Memory B cell (primary cell): ENCODE results near the gene RTL1.

Source experiments
- ATAC-seq: fragments of 150-1000 bp; cut with Tn5 transposase; 2 replicates; pipeline ENCODE4 v1.10.0; 2021; ENCODE audit warnings: low read depth, mild to moderate bottlenecking, moderate library complexity
- DNase-seq, 2 donors: peaks; one replicate each; pipeline ENCODE4 v3.0.0; 2022; ENCODE audit warnings: low spot score in 2 of 2
- H3K27ac Mint-ChIP-seq: one replicate; pipeline ENCODE4 v1.8.0; 2022; ENCODE audit warnings: mild to moderate bottlenecking, moderate library complexity, mixed read lengths
- H3K27me3 Mint-ChIP-seq: one replicate; pipeline ENCODE4 v1.8.0; 2022; ENCODE audit warnings: mixed read lengths
- H3K36me3 Mint-ChIP-seq: one replicate; pipeline ENCODE4 v1.8.0; 2022; ENCODE audit warnings: mild to moderate bottlenecking, mixed read lengths
- H3K4me1 Mint-ChIP-seq: one replicate; pipeline ENCODE4 v1.8.0; 2022; ENCODE audit warnings: mixed read lengths
- H3K4me3 Mint-ChIP-seq: one replicate; pipeline ENCODE4 v1.8.0; 2022; ENCODE audit warnings: mild to moderate bottlenecking, moderate library complexity, mixed read lengths
- H3K9me3 Mint-ChIP-seq: one replicate; pipeline ENCODE4 v1.8.0; 2022; ENCODE audit warnings: mixed read lengths

Gene RTL1

GRCh38 chr14:100891501-100892445 is 11.7 kb downstream of the RTL1 start:
- DNase-seq: no peak
- no peak for ATAC-seq
- Mint-ChIP-seq H3K27me3 (peaks cover 9% of the 10 kb centered on the region), H3K4me1 (no peaks in the 10 kb centered on the region), H3K4me3 (no peak overlapping the region), H3K27ac (no peak overlapping the region), H3K9me3 (no peaks in the 10 kb centered on the region), H3K36me3 (no peaks in the 10 kb centered on the region)

DNA sequence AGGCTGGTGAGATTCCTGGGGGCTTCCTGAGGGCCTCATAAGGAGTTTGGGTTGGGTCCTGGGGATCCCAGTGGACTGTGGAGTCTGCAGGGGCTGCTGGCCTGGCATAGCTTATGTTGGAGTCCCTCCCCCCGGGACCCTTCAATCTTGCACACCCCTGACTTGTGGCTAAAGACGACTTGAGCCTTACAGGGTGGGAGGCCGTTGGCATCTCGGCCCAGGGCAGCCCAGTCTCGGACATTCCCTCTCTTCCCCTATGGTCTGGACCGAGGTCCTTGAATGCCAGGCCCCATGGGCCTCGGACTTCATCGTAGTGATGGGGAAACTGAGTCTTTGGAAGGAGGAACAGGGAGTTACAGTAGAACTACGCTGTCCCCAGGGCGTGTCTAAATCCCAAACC is 12.5 kb downstream of the RTL1 start:
- ATAC-seq (no peak), DNase-seq (no peak)
- no peaks in the 10 kb centered on the region for H3K9me3 Mint-ChIP-seq
- H3K4me3 Mint-ChIP-seq: no peak overlapping the region
- no peaks in the 10 kb centered on the region for H3K4me1 Mint-ChIP-seq
- no peaks in the 10 kb centered on the region for H3K36me3 Mint-ChIP-seq
- no peak overlapping the region for H3K27ac Mint-ChIP-seq
- peaks cover 9% of the 10 kb centered on the region for H3K27me3 Mint-ChIP-seq

DNA sequence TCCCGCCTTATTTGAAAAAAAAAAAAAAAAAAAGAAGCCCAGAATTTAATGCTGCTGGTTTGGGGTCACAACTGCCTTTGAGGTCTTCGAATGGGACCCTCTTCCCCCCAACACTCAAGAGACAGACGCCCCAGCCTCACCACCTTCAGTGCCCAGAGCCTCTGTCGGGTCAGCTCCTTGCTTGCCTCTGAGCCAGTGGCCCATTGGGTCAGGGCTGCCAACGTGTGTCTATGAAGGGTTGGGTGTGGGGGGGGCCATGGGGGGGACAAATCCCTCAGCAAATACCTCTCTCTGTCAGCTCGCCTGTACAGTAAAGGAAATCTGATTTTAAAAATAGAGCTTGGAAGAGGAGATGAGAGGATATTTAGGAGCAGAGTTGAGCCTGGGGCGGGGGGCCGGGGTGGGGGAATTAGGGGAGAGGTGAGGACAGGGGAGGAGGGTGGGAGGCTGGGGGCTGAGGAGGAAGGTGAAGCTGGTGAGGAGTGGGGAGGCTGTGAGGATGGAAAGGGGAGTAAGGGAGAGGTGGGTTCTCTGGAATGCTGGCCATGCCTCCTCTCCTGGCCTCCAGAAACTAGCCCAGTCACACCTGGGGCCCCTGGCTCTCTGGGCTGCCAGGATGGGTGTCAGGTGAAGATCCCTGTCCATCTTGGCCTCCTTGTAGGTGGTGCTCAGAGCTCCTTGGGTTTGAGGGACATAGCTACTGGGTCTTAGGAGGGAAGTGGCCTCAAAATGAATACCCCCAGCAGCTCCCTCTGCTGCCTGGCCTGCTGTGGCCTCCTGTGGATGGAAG is 13.3 kb downstream of the RTL1 start:
- Mint-ChIP-seq H3K4me1 (no peaks in the 10 kb centered on the region), H3K4me3 (no peak overlapping the region), H3K9me3 (peaks cover 2% of the 10 kb centered on the region), H3K27ac (no peak overlapping the region), H3K36me3 (no peaks in the 10 kb centered on the region), H3K27me3 (peaks cover 10% of the 10 kb centered on the region)
- DNase-seq: no peak
- ATAC-seq: no peak

DNA sequence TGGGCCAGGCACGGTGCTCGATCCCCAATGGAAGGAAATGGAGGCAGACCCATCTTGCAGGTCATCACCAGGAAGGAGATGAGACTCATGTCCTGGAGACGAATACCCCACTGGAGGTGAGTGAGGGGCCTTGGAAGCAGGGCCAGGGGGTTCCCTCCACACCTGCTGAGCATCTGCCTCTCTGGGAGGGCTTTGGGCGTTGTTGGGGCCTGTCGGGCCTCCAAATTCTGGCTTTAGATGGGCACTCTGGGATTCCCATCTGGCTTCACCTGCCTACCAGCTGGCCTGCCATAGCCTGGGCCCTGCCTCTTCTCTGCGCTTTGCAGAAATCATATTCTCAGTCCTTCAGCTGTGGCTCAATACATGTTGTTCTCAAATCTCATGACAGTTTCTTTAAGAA is 13.9 kb downstream of the RTL1 start:
- H3K4me1 Mint-ChIP-seq: no peaks in the 10 kb centered on the region
- no peak overlapping the region for H3K27ac Mint-ChIP-seq
- peaks cover 5% of the 10 kb centered on the region for H3K27me3 Mint-ChIP-seq
- H3K4me3 Mint-ChIP-seq: no peak overlapping the region
- DNase-seq (no peak), ATAC-seq (no peak)
- H3K9me3 Mint-ChIP-seq: peaks cover 3% of the 10 kb centered on the region
- H3K36me3 Mint-ChIP-seq: no peaks in the 10 kb centered on the region

DNA sequence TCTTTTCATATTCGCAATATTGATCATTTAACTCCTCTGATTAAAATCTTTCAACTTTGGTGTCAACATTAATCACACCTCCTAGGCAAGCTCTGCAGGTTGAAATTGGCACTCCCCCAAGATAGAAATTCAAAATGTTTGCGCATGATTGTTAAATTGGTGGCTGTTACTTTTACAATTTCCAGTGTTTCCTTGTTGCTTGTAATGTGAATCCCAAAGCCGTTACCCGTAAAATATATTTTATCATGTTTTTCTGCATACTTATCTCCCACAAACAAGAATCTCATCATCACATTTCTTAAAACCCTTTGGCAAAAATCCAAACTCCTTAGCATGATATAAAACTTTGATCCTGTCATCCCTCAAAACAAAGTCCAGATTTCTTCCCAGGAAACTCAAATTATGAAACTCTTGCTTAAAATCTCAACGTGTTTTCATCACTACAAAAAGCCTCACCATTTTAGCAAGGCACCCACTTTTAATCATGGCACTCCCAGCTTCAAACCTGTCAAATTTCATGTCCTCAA is 14.7 kb downstream of the RTL1 start:
- no peak overlapping the region for H3K27ac Mint-ChIP-seq

GRCh38 chr14:100887728-100888335 is 15.7 kb downstream of the RTL1 start:
- ATAC-seq (no peak), DNase-seq (no peak)
- Mint-ChIP-seq H3K4me3 (no peak overlapping the region), H3K27ac (no peak overlapping the region), H3K36me3 (peaks cover 2% of the 10 kb centered on the region), H3K27me3 (peaks cover 5% of the 10 kb centered on the region), H3K4me1 (no peaks in the 10 kb centered on the region), H3K9me3 (peaks cover 10% of the 10 kb centered on the region)

More for the DNA sequence above, 14.7 kb downstream of the RTL1 start:
- Mint-ChIP-seq H3K4me3 (no peak overlapping the region), H3K4me1 (no peaks in the 10 kb centered on the region), H3K9me3 (peaks cover 8% of the 10 kb centered on the region), H3K27me3 (peaks cover 5% of the 10 kb centered on the region), H3K36me3 (peaks cover 2% of the 10 kb centered on the region)
- no peak for DNase-seq
- no peak for ATAC-seq

DNA sequence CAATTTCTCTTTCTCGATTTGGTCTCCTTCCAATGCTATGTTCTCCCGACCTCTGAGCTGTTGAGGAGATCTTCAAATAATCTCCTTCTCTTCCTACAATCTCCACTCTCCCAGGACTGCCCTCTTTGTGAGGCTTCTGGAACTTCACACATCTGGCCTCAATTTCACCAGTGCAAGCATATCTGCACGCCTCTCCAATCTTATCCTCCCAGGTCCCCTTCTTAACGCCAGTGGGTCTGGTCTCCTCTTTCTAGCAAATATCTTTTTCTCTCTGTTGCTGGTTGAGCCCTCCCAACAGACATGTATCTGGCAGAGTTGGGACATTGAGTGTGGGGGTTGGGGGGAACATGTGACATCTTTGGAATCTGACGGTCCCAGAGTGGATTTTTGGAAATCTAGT is 17.9 kb downstream of the RTL1 start:
- Mint-ChIP-seq H3K27me3 (peaks cover 3% of the 10 kb centered on the region), H3K9me3 (peaks cover 12% of the 10 kb centered on the region), H3K4me1 (no peaks in the 10 kb centered on the region)

GRCh38 chr14:100885196-100885595 is 18.3 kb downstream of the RTL1 start:
- peaks cover 14% of the 10 kb centered on the region for H3K9me3 Mint-ChIP-seq
- no peak overlapping the region for H3K4me3 Mint-ChIP-seq
- H3K4me1 Mint-ChIP-seq: no peaks in the 10 kb centered on the region
- peaks cover 3% of the 10 kb centered on the region for H3K36me3 Mint-ChIP-seq
- ATAC-seq: no peak
- peaks cover 3% of the 10 kb centered on the region for H3K27me3 Mint-ChIP-seq
- no peak overlapping the region for H3K27ac Mint-ChIP-seq
- no peak for DNase-seq

More for the DNA sequence above, 17.9 kb downstream of the RTL1 start:
- DNase-seq (no peak), ATAC-seq (no peak)
- H3K27ac Mint-ChIP-seq: no peak overlapping the region
- peaks cover 2% of the 10 kb centered on the region for H3K36me3 Mint-ChIP-seq
- no peak overlapping the region for H3K4me3 Mint-ChIP-seq

GRCh38 chr14:100884456-100884855 is 19.1 kb downstream of the RTL1 start:
- H3K9me3 Mint-ChIP-seq: peaks cover 14% of the 10 kb centered on the region
- ATAC-seq (no peak), DNase-seq (no peak)
- peaks cover 3% of the 10 kb centered on the region for H3K36me3 Mint-ChIP-seq
- no peaks in the 10 kb centered on the region for H3K4me1 Mint-ChIP-seq
- no peak overlapping the region for H3K4me3 Mint-ChIP-seq
- H3K27me3 Mint-ChIP-seq: peaks cover 3% of the 10 kb centered on the region
- no peak overlapping the region for H3K27ac Mint-ChIP-seq

DNA sequence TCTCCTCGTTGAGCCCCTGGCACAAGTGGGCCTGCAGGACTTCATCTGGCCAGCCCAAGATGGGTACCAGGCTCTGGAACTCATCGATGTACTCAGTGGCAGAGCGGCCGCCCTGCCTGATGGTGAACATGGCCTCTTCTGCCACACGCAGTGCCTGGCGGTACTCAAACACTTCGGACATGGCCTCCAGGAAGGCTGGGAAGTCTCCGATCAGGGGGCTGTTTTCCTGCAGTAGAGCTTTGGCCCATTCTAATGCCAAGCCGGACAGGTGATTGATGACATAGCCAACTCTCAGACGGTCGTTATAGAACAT is 19.8 kb downstream of the RTL1 start:
- ATAC-seq: no peak
- peaks cover 3% of the 10 kb centered on the region for H3K27me3 Mint-ChIP-seq
- DNase-seq: no peak
- peaks cover 3% of the 10 kb centered on the region for H3K36me3 Mint-ChIP-seq
- peaks cover 14% of the 10 kb centered on the region for H3K9me3 Mint-ChIP-seq
- no peak overlapping the region for H3K4me3 Mint-ChIP-seq
- no peaks in the 10 kb centered on the region for H3K4me1 Mint-ChIP-seq
- H3K27ac Mint-ChIP-seq: no peak overlapping the region

DNA sequence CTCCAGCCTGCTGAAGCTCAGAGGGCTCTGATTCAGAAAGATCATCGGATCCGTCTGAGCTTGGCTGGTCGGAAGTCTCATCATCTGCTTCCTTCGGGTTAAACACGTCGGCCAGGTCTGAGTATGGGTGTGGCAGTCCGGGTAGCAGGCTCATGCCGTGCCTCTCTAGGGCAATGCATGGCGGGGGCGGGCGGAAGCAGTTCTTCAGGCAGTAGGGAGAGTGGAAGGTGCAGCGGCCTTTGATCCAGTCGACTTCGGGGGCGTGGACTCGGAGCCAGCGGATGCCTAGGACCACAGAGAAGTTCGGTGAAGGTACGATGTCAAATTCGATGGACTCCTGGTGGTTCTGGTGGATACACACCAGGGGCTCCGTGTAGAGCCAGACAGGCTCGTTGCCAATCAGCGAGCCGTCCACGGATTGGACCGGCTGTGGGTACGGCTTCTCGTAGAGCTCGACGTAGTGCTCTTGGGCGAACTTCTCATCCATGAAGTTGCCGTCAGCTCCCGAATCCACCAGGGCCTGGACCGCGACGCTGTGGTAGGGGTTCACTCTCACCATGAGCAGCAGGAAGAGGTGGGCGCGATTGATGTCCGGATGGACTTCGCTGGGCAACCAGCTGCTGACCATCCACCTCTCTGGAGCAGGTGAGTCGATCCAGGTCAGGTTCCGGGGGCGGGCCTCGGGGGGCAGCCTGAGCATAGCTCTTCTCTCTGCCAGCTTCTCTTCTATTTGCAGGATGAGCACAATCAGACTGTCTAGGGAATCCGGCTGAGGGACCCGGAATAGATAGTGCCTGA is 20.3 kb downstream of the RTL1 start:
- Mint-ChIP-seq H3K27me3 (peaks cover 3% of the 10 kb centered on the region), H3K4me1 (no peaks in the 10 kb centered on the region), H3K27ac (no peak overlapping the region), H3K9me3 (peaks cover 14% of the 10 kb centered on the region), H3K4me3 (no peak overlapping the region), H3K36me3 (peaks cover 3% of the 10 kb centered on the region)
- ATAC-seq: no peak
- DNase-seq: no peak

GRCh38 chr14:100882026-100882967 is 21.2 kb downstream of the RTL1 start:
- peaks cover 3% of the 10 kb centered on the region for H3K36me3 Mint-ChIP-seq
- no peak overlapping the region for H3K4me3 Mint-ChIP-seq
- DNase-seq: no peak
- H3K4me1 Mint-ChIP-seq: no peaks in the 10 kb centered on the region
- no peak for ATAC-seq
- H3K9me3 Mint-ChIP-seq: peaks cover 14% of the 10 kb centered on the region
- peaks cover 3% of the 10 kb centered on the region for H3K27me3 Mint-ChIP-seq
- H3K27ac Mint-ChIP-seq: no peak overlapping the region
